Adipocyte (in vitro differentiated cells): Measurements from ENCODE around the gene KLK12.

Experiments
- DNase-seq: peaks from one replicate; pipeline ENCODE4 v3.0.0-alpha.2; 2015; ENCODE audit warnings: low read depth
- H3K27me3 ChIP-seq: replicated peaks from 2 replicates; pipeline ENCODE4 v1.7.0; 2013; ENCODE audit warnings: mild to moderate bottlenecking, low read length, moderate library complexity; ENCODE audit not compliant: control insufficient read depth, insufficient read depth
- H3K36me3 ChIP-seq: 2 replicates; pipeline ENCODE4 v1.7.0; 2013; ENCODE audit warnings: low read length, mild to moderate bottlenecking, moderate library complexity; ENCODE audit not compliant: control insufficient read depth, insufficient read depth, severe bottlenecking
- H3K4me1 ChIP-seq: 2 replicates; pipeline ENCODE4 v1.7.0; 2013; ENCODE audit warnings: mild to moderate bottlenecking, low read length, moderate library complexity; ENCODE audit not compliant: control insufficient read depth, insufficient read depth
- H3K4me3 ChIP-seq: 2 replicates; pipeline ENCODE4 v1.7.0; 2013; ENCODE audit warnings: mild to moderate bottlenecking, low read length, moderate library complexity
- H3K9ac ChIP-seq: 2 replicates; pipeline ENCODE4 v1.7.0; 2013; ENCODE audit warnings: mild to moderate bottlenecking, low read length, moderate library complexity
- H3K9me3 ChIP-seq: 2 replicates; pipeline ENCODE4 v1.7.0; 2013; ENCODE audit warnings: mild to moderate bottlenecking, low read length, moderate library complexity; ENCODE audit not compliant: control insufficient read depth

KLK12 gene

GRCh38 chr19:51044327-51044726, 9.5 kb upstream of the KLK12 start:
- Histone ChIP-seq H3K9me3 (no peaks in the 10 kb centered on the region), H3K4me3 (no peak overlapping the region)
- no peak for DNase-seq

GRCh38 chr19:51043497-51043896, 8.7 kb upstream of the KLK12 start:
- Histone ChIP-seq H3K9ac (no peak overlapping the region), H3K9me3 (no peaks in the 10 kb centered on the region), H3K36me3 (no peaks in the 10 kb centered on the region), H3K4me3 (no peak overlapping the region), H3K27me3 (peaks cover 5% of the 10 kb centered on the region), H3K4me1 (no peaks in the 10 kb centered on the region)
- DNase-seq: no peak

More at GRCh38 chr19:51044327-51044726, 9.5 kb upstream of the KLK12 start:
- H3K36me3 ChIP-seq: no peaks in the 10 kb centered on the region
- no peak overlapping the region for H3K9ac ChIP-seq
- H3K4me1 ChIP-seq: no peaks in the 10 kb centered on the region
- H3K27me3 ChIP-seq: peaks cover 5% of the 10 kb centered on the region

- DNase-seq: no peak
- H3K4me1 ChIP-seq: no peaks in the 10 kb centered on the region
- H3K9me3 ChIP-seq: no peaks in the 10 kb centered on the region
- H3K27me3 ChIP-seq: peaks cover under 1% of the 10 kb centered on the region
- no peak overlapping the region for H3K4me3 ChIP-seq
- H3K9ac ChIP-seq: no peak overlapping the region
- no peaks in the 10 kb centered on the region for H3K36me3 ChIP-seq
Measured at GRCh38 chr19:51040151-51040550, 5.3 kb upstream of the KLK12 start.

GRCh38 chr19:51036519-51036918, 1.7 kb upstream of the KLK12 start:
- no peak for DNase-seq
- no peak overlapping the region for H3K9ac ChIP-seq
- H3K9me3 ChIP-seq: no peaks in the 10 kb centered on the region
- peaks cover 9% of the 10 kb centered on the region for H3K27me3 ChIP-seq
- no peaks in the 10 kb centered on the region for H3K4me1 ChIP-seq
- H3K4me3 ChIP-seq: no peak overlapping the region
- no peaks in the 10 kb centered on the region for H3K36me3 ChIP-seq

GRCh38 chr19:51031880-51032225, 2.9 kb downstream of the KLK12 start:
- Histone ChIP-seq H3K9ac (no peak overlapping the region), H3K27me3 (peaks cover 30% of the 10 kb centered on the region), H3K4me3 (no peak overlapping the region), H3K9me3 (no peaks in the 10 kb centered on the region), H3K36me3 (no peaks in the 10 kb centered on the region), H3K4me1 (no peaks in the 10 kb centered on the region)
- DNase-seq: no peak

- no peak overlapping the region for H3K9ac ChIP-seq
- no peak for DNase-seq
- H3K4me1 ChIP-seq: no peaks in the 10 kb centered on the region
- H3K27me3 ChIP-seq: peaks cover 30% of the 10 kb centered on the region
- no peaks in the 10 kb centered on the region for H3K36me3 ChIP-seq
- no peak overlapping the region for H3K4me3 ChIP-seq
- no peaks in the 10 kb centered on the region for H3K9me3 ChIP-seq
Measured at GRCh38 chr19:51031220-51031879, 3.5 kb downstream of the KLK12 start.

GRCh38 chr19:51030631-51031030, 4.2 kb downstream of the KLK12 start:
- no peak for DNase-seq
- H3K9me3 ChIP-seq: no peaks in the 10 kb centered on the region
- peaks cover 35% of the 10 kb centered on the region for H3K27me3 ChIP-seq
- H3K4me1 ChIP-seq: no peaks in the 10 kb centered on the region
- no peak overlapping the region for H3K4me3 ChIP-seq
- no peaks in the 10 kb centered on the region for H3K36me3 ChIP-seq
- no peak overlapping the region for H3K9ac ChIP-seq

DNA sequence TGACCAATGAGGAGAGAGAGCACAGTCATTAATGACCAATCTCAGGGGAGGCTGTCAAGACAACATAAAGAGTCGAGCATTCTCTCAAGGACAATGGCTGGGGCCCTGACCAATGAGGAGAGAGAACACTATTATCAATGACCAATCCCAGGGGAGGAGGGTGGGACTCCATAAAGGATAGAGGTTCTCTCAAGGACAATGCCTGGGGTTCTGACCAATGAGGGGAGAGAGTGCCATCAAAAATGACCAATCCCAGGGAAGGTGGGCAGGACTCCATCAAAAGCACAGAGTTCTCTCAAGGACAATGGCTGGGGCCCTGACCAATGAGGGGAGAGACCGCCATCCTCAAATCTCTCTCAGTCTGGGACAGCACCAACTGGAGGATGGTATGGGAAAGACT, 5.1 kb downstream of the KLK12 start:
- Histone ChIP-seq H3K4me3 (no peak overlapping the region), H3K27me3 (peaks cover 39% of the 10 kb centered on the region), H3K4me1 (no peaks in the 10 kb centered on the region), H3K36me3 (no peaks in the 10 kb centered on the region), H3K9me3 (no peaks in the 10 kb centered on the region), H3K9ac (no peak overlapping the region)
- DNase-seq: no peak

DNA sequence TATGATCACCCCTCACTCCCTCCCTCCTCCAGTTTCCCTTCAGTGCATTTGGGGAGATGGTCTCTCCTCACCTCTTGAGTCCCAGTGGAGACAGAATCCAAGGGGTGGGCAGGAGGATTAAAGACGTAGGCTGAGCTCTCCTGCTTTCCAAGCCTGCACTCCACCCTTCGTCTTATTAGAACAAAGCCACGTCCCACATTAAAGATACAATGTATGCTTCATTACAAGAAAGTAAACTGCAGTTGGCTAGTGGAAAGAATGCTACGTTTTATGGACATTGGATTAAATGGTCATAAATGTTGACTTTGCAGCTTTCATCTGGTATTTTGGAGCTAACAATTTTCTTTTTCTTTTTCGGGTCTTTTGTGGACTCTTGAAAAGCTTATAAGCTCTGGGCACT, 6.9 kb downstream of the KLK12 start:
- Histone ChIP-seq H3K4me1 (no peaks in the 10 kb centered on the region), H3K36me3 (no peaks in the 10 kb centered on the region), H3K9me3 (no peaks in the 10 kb centered on the region), H3K9ac (no peak overlapping the region), H3K4me3 (no peak overlapping the region), H3K27me3 (peaks cover 38% of the 10 kb centered on the region)
- no peak for DNase-seq

DNA sequence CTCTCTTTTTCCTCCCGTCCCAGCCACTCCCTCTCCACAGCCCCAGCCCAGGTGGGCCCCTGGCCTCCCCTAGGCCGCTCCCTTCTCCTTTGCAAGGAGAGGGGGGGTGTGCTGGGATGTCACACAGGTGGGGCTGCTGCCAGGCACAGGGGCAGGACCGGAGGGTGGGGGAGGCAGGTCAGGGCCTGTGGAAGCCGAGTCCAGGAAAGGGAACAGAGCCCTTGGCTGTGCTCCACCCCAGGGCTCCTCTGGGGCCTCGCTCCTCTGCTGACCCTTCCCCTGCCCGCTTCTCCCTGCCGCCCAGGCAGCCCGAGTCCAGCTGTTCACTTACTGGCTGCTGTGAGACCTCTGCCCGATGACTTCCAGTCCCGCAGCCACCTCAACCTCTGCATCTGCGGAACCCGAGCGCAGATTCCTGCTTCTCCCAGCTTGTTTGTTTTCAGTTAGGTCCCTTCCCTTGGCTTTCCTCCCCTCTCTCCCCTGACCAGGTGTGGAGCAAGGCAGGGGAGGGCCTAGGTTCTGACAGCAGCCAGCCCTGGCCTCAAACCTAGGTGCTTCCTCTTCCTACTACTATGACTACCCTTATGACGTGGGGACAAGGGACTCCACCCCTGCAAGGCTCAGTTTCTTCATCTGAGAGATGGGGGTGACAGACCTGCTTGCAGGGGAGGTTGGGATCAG, 7.5 kb downstream of the KLK12 start:
- Histone ChIP-seq H3K9me3 (no peaks in the 10 kb centered on the region), H3K27me3 (peaks cover 44% of the 10 kb centered on the region), H3K9ac (no peak overlapping the region), H3K4me3 (no peak overlapping the region), H3K36me3 (no peaks in the 10 kb centered on the region), H3K4me1 (no peaks in the 10 kb centered on the region)
- DNase-seq: no peak

DNA sequence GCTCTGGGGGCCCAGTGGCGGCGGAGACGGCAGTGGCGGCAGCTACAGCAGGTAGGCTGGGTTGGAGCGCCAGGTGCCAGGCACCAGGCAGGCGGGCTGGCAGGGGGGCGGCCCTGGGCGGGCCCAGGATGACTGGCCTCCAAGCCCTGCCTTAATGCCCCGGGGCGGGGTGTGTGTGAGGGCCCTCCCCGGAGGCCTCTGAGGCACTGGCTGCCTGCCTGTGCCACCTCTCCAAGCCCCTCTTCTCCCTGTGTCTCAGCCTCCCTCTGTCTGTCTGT, 8.3 kb downstream of the KLK12 start, which contains the start of gene KLK11:
TSS of gene KLK11 (minus strand) at position 63 of the 278 bp plus-strand sequence. CDS start 985 bp downstream, outside the sequence.
- no peak for DNase-seq
- Histone ChIP-seq H3K9ac (no peak within 1 kb of the TSS), H3K9me3 (no peaks in the 10 kb centered on the region), H3K4me3 (no peak within 1 kb of the TSS), H3K4me1 (no peaks in the 10 kb centered on the region), H3K27me3 (peaks cover 44% of the 10 kb centered on the region), H3K36me3 (no peaks in the 10 kb centered on the region)
